KMS-11 (cell line): ENCODE data around the gene RASSF8.

Experiments used
- H2AFZ ChIP-seq: fragments of 200-600 bp; sonication (generic); 2 replicates; pipeline ENCODE4 v1.6.1; 2016; ENCODE audit warnings: antibody characterized with exemption, mixed run types, low read depth
- H3K27ac ChIP-seq: fragments of 200-600 bp; sonication (generic); 2 replicates; pipeline ENCODE4 v1.6.1; 2016; ENCODE audit warnings: mild to moderate bottlenecking, mixed run types
- H3K27me3 ChIP-seq: fragments of 200-600 bp; sonication (generic); 2 replicates; pipeline ENCODE4 v1.6.1; 2017; ENCODE audit warnings: mild to moderate bottlenecking, low read depth, mixed run types, moderate library complexity; ENCODE audit not compliant: insufficient read depth
- H3K36me3 ChIP-seq: fragments of 200-600 bp; sonication (generic); 2 replicates; pipeline ENCODE4 v1.6.1; 2017; ENCODE audit warnings: mild to moderate bottlenecking, mixed run types; ENCODE audit not compliant: insufficient read depth
- H3K4me1 ChIP-seq: fragments of 200-600 bp; sonication (generic); 2 replicates; pipeline ENCODE4 v1.6.1; 2016; ENCODE audit warnings: mild to moderate bottlenecking, low read depth, mixed run types; ENCODE audit not compliant: poor library complexity, severe bottlenecking
- H3K4me2 ChIP-seq: fragments of 200-600 bp; sonication (generic); 2 replicates; pipeline ENCODE4 v1.7.0; 2016; ENCODE audit warnings: mild to moderate bottlenecking, mixed run types
- H3K4me3 ChIP-seq: fragments of 200-600 bp; sonication (generic); IDR thresholded peaks from 2 replicates; pipeline ENCODE4 v1.6.1; 2017; ENCODE audit warnings: low read depth, low read length, mixed read lengths; ENCODE audit not compliant: insufficient read depth
- H3K79me2 ChIP-seq: fragments of 200-600 bp; sonication (generic); 2 replicates; pipeline ENCODE4 v1.6.1; 2016; ENCODE audit warnings: low read depth, mixed run types; ENCODE audit not compliant: insufficient read depth
- H3K9ac ChIP-seq: fragments of 200-600 bp; sonication (generic); 2 replicates; pipeline ENCODE4 v1.6.1; 2016; ENCODE audit warnings: mild to moderate bottlenecking, mixed run types
- H4K20me1 ChIP-seq: fragments of 200-600 bp; sonication (generic); 2 replicates; pipeline ENCODE4 v1.6.1; 2016; ENCODE audit warnings: mild to moderate bottlenecking, mixed run types; ENCODE audit not compliant: insufficient read depth
- TF ChIP-seq, protein P1 (sequence below): fragments of 200-600 bp; sonication (generic); conservative IDR thresholded peaks from 2 replicates; pipeline ENCODE4 v1.6.1; 2017; ENCODE audit warnings: low read depth, mild to moderate bottlenecking, antibody characterized with exemption, low read length, moderate library complexity, mixed read lengths

Gene RASSF8

DNA sequence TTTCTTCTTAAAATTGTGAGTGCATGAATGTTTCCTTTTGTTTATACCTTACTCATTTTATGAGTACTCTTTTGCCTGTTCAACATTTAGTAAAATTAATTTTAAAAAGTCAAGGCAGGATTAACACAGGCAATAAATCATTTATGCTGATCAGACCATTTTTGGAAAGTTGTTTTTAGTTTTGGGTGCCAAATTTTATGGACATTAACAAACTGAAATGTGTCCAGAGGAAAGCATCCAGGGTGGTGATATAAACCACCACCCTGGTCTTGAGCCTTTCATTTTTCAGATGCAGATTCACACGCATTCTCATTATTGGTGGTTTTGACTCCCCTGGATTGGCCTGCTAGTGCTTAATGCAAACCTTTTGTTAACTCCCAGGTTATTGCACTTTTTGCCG is 26.3 kb downstream of the RASSF8 start:
- H3K27ac ChIP-seq = no peak overlapping the region
- no peak overlapping the region for H3K4me3 ChIP-seq
- peaks cover 27% of the 10 kb centered on the region for H3K4me1 ChIP-seq
- H3K36me3 ChIP-seq = no peaks in the 10 kb centered on the region
- H2AFZ ChIP-seq = no peak overlapping the region
- H3K4me2 ChIP-seq = no peak overlapping the region
- H3K79me2 ChIP-seq = no peaks in the 10 kb centered on the region
- no peak overlapping the region for H3K9ac ChIP-seq
- H3K27me3 ChIP-seq = no peaks in the 10 kb centered on the region
- TF ChIP-seq, protein P1, sequence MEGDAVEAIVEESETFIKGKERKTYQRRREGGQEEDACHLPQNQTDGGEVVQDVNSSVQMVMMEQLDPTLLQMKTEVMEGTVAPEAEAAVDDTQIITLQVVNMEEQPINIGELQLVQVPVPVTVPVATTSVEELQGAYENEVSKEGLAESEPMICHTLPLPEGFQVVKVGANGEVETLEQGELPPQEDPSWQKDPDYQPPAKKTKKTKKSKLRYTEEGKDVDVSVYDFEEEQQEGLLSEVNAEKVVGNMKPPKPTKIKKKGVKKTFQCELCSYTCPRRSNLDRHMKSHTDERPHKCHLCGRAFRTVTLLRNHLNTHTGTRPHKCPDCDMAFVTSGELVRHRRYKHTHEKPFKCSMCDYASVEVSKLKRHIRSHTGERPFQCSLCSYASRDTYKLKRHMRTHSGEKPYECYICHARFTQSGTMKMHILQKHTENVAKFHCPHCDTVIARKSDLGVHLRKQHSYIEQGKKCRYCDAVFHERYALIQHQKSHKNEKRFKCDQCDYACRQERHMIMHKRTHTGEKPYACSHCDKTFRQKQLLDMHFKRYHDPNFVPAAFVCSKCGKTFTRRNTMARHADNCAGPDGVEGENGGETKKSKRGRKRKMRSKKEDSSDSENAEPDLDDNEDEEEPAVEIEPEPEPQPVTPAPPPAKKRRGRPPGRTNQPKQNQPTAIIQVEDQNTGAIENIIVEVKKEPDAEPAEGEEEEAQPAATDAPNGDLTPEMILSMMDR = no peak
- no peaks in the 10 kb centered on the region for H4K20me1 ChIP-seq

DNA sequence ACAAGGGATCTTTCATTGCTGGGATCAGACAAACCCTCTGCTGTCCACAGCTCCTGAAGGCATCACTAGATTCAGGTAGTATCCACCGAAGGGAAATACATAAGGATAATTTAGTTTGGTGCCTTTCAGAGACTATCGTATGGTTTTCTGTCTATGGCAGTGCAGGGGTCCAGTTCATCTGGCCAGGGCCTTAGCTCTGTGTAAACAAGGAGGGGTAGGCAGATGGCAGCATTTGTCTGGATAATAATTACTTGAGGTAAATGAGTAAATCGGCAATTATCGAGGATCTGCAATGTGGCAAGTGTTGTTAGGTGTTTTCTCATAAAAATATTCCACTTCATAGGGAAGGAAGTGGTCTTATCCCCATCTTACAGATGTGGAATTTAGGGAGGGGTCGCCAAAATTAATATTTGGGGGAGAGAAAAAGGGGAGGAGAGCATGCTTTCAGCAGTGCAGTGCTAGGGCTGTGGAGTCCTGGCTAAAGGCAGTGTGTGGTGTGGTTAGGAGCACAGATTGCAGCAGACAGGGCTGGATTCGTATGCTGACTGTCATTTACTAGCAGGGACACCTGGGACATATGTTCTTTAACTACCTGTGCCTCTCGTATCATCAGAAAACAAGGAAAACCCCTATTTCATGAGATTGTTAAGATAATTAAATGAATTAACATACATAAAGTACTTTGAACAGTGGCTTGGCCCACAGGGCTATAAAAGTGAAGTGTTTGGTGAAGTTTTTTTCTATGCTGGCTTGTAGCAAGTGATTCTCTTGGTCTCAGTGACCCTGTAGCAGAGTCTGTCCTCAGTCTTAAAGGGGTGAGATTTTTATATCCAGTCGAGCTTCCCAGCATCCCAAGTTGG is 27.1 kb downstream of the RASSF8 start:
- H3K4me1 ChIP-seq = peaks cover 27% of the 10 kb centered on the region
- no peak overlapping the region for H3K4me2 ChIP-seq
- H3K27me3 ChIP-seq = no peaks in the 10 kb centered on the region
- no peak overlapping the region for H3K27ac ChIP-seq
- H2AFZ ChIP-seq = no peak overlapping the region
- H3K79me2 ChIP-seq = no peaks in the 10 kb centered on the region
- no peaks in the 10 kb centered on the region for H4K20me1 ChIP-seq
- no peaks in the 10 kb centered on the region for H3K36me3 ChIP-seq
- H3K9ac ChIP-seq = no peak overlapping the region
- no peak overlapping the region for H3K4me3 ChIP-seq
- TF ChIP-seq, protein P1 = no peak

DNA sequence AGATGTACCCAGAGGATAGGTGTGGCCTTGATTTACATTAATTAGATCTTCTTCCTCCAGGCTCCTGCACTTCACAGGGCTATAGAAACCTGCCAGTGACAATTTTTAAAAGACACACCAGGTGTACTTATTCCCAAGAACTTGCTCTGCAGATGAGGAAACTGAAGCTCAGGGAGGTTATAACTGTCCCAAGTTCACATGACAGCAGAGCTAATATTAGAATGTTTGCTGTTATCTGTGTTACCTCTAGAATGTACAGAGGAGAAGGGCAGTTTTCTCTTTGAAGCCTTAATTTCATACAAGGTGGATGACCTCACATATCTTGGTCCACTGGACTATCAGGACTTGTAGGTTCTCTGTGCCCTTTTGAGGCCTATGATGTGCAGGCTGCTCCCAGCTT is 27.7 kb downstream of the RASSF8 start:
- Histone ChIP-seq H2AFZ (no peak overlapping the region), H3K4me2 (no peak overlapping the region), H3K27ac (no peak overlapping the region), H3K79me2 (no peaks in the 10 kb centered on the region), H3K4me1 (peaks cover 27% of the 10 kb centered on the region), H3K36me3 (no peaks in the 10 kb centered on the region), H3K27me3 (no peaks in the 10 kb centered on the region), H3K4me3 (no peak overlapping the region), H4K20me1 (no peaks in the 10 kb centered on the region), H3K9ac (no peak overlapping the region)
- TF ChIP-seq, protein P1 = no peak

DNA sequence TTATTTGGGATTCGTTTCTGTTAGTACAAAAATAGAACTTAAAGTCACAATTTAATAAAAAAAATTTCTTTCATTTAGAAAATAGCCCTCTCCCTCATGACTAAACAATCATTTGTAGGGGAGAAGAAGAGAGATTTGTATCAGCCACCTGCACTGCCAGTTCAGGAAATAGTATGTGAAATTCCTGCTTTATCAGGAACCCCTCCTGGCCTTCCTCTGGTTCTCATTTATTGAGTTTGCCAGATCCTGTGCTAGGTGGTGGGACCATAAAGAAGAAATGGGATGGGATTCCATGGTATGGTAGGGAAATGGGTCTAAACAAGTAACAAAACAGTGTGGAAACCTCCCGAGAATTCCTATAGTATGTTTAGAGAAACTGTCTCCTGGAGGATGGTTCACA is 30.0 kb downstream of the RASSF8 start:
- H4K20me1 ChIP-seq = no peaks in the 10 kb centered on the region
- H2AFZ ChIP-seq = no peak overlapping the region
- H3K36me3 ChIP-seq = no peaks in the 10 kb centered on the region
- peaks cover 19% of the 10 kb centered on the region for H3K4me1 ChIP-seq
- H3K27me3 ChIP-seq = no peaks in the 10 kb centered on the region
- no peak overlapping the region for H3K4me3 ChIP-seq
- TF ChIP-seq, protein P1 = no peak
- H3K9ac ChIP-seq = no peak overlapping the region
- no peak overlapping the region for H3K4me2 ChIP-seq
- no peak overlapping the region for H3K27ac ChIP-seq
- H3K79me2 ChIP-seq = no peaks in the 10 kb centered on the region
